PC-3 (cell line): ENCODE measurements around the gene PMFBP1. TPM values are rescaled to one million over a fixed set of nuclear protein-coding genes. Genes with fewer than 3 reads are reported as not detected.

ENCODE experiments used
- ATAC-seq: fragments of 200-7000 bp; cut with Tn5 transposase; 2 replicates; pipeline ENCODE4 v1.9.1; 2020; ENCODE audit warnings: mild to moderate bottlenecking, moderate library complexity
- BruUV-seq: library from RNA; stranded (reverse); fragments of 400-500 nt; replicated peaks from 2 replicates; lab custom pipeline; 2021; lab: Mats Ljungman, UMichigan
- CTCF ChIA-PET: fragments of 300-600 bp; sonication (Branson Sonifier 250); formaldehyde crosslinking; loops from one replicate; lab custom pipeline; 2022; ENCODE audit warnings: antibody characterized with exemption; lab: Charles Lee
- POLR2A ChIA-PET: fragments of 300-600 bp; sonication (Branson Sonifier 250); formaldehyde crosslinking; loops from one replicate; lab custom pipeline; 2022; ENCODE audit warnings: antibody characterized with exemption; ENCODE audit not compliant: unreplicated experiment; lab: Charles Lee
- DNase-seq: peaks from one replicate; pipeline ENCODE4 v3.0.0-alpha.2; 2015
- H2AFZ ChIP-seq: fragments of 300-600 bp; sonication (generic); 2 replicates; pipeline ENCODE4 v1.6.0; 2016; ENCODE audit warnings: antibody characterized with exemption, low read length
- H3F3A ChIP-seq: fragments of 300-600 bp; sonication (generic); one replicate; pipeline ENCODE4 v1.6.0; 2017; ENCODE audit warnings: antibody characterized with exemption, low read length, control low read depth, mild to moderate bottlenecking; ENCODE audit not compliant: unreplicated experiment
- H3K27ac ChIP-seq: fragments of 300-600 bp; sonication (generic); 2 replicates; pipeline ENCODE4 v1.5.1; 2016; ENCODE audit warnings: mild to moderate bottlenecking, low read length
- H3K27me3 ChIP-seq: fragments of 300-600 bp; sonication (generic); 2 replicates; pipeline ENCODE4 v1.6.1; 2016; ENCODE audit warnings: low read length, mixed read lengths
- H3K36me3 ChIP-seq: fragments of 300-600 bp; sonication (generic); 2 replicates; pipeline ENCODE4 v1.6.1; 2016; ENCODE audit warnings: low read depth, mixed run types, low read length, mixed read lengths
- H3K4me1 ChIP-seq: fragments of 300-600 bp; sonication (generic); 2 replicates; pipeline ENCODE4 v1.5.1; 2016; ENCODE audit warnings: low read length; ENCODE audit not compliant: insufficient read depth
- H3K4me2 ChIP-seq: fragments of 300-600 bp; sonication (generic); 2 replicates; pipeline ENCODE4 v1.6.0; 2016; ENCODE audit warnings: low read length
- H3K4me3 ChIP-seq: fragments of 300-600 bp; sonication (generic); 2 replicates; pipeline ENCODE4 v1.5.1; 2016; ENCODE audit warnings: mild to moderate bottlenecking, low read length, mixed read lengths
- H3K79me2 ChIP-seq: fragments of 300-600 bp; sonication (generic); 2 replicates; pipeline ENCODE4 v1.6.1; 2017; ENCODE audit warnings: low read length, mixed read lengths
- H3K9ac ChIP-seq: fragments of 300-600 bp; sonication (generic); 2 replicates; pipeline ENCODE4 v1.6.0; 2016; ENCODE audit warnings: mild to moderate bottlenecking, low read length
- H3K9me2 ChIP-seq: fragments of 300-600 bp; sonication (generic); replicated peaks from 2 replicates; pipeline ENCODE4 v1.6.1; 2016; ENCODE audit warnings: mixed run types, low read length, mixed read lengths
- H3K9me3 ChIP-seq: fragments of 300-600 bp; sonication (generic); 2 replicates; pipeline ENCODE4 v1.6.1; 2016; ENCODE audit warnings: low read length, mixed read lengths
- H4K20me1 ChIP-seq: fragments of 300-600 bp; sonication (generic); 2 replicates; pipeline ENCODE4 v1.6.1; 2016; ENCODE audit warnings: low read length, mixed read lengths
- EZH2 ChIP-seq: fragments of 300-600 bp; sonication (generic); IDR thresholded peaks from one replicate; pipeline ENCODE4 v1.6.1; 2017; ENCODE audit warnings: antibody characterized with exemption, mild to moderate bottlenecking, low read length; ENCODE audit not compliant: unreplicated experiment
- EZH2phosphoT487 ChIP-seq: fragments of 300-600 bp; sonication (generic); IDR thresholded peaks from 2 replicates; pipeline ENCODE4 v1.6.1; 2018; ENCODE audit warnings: mild to moderate bottlenecking, antibody characterized with exemption, low read length, borderline replicate concordance
- intact Hi-C: fragments of 100-400 bp; cut with micrococcal nuclease; formaldehyde crosslinking; loops from 2 replicates; pipeline ENCODE4 v1.9.0; 2023
- total RNA-seq: library from RNA; depleted of rRNA; stranded (reverse); fragments of >200 nt; gene quantifications from 2 replicates; pipeline ENCODE4 v1.2.3, GENCODE V29; 2014
- TF ChIP-seq, protein P1 (sequence below): fragments of 300-600 bp; sonication (generic); conservative IDR thresholded peaks from 2 replicates; pipeline ENCODE4 v1.5.1; 2017; ENCODE audit warnings: antibody characterized with exemption, low read depth, mild to moderate bottlenecking, low read length

The PMFBP1 gene
- total RNA-seq, 1 experiment from 2014 or later: 1.2 TPM

DNA sequence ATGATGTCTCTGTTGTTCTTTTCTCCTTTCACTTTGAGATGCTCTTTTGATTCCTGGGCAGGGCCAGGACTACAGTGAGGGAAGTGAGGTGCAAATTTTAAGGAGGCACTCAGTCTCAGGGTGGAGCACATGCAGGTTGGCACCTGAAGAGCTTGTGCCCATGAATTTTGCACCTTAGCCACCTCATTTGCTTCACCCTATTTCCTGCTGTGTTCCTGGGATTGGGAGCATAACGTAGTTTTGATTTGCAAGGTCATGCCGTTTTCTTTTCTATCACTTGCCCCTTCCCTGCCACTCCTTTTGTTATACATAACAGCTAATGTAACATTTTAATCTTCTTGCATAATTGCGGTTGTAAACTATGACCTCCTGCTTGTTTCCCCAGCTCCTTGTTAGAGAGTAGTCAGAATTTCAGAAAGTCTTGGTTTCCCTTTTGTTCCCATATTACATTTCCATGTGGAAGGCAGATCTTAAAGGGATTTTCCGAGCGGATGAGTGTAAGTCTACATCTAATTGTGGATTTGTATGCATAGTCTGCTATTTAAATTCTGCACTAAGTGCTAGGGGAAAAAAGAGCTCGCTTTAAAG lies 9.8 kb downstream of the PMFBP1 start:
- H2AFZ ChIP-seq: no peak overlapping the region
- BruUV-seq: no TSS peak
- ATAC-seq: no peak
- H3K27ac ChIP-seq: no peak overlapping the region
- intact Hi-C loops: no loop called here
- no peaks in the 10 kb centered on the region for H3K36me3 ChIP-seq
- CTCF ChIA-PET: no interaction called here
- no peaks in the 10 kb centered on the region for H3K9me2 ChIP-seq
- POLR2A ChIA-PET: interaction anchor here (0.8 kb wide), 1 partner anchor 434 kb away, joined by 4 read pairs; no protein-coding TSS in a partner anchor
- H3F3A ChIP-seq: no peaks in the 10 kb centered on the region
- H3K9ac ChIP-seq: no peak overlapping the region
- no peaks in the 10 kb centered on the region for H3K27me3 ChIP-seq
- H4K20me1 ChIP-seq: no peaks in the 10 kb centered on the region
- DNase-seq: no peak
- H3K4me2 ChIP-seq: no peak overlapping the region
- H3K4me1 ChIP-seq: no peaks in the 10 kb centered on the region
- H3K9me3 ChIP-seq: no peaks in the 10 kb centered on the region
- H3K4me3 ChIP-seq: no peak overlapping the region
- TF ChIP-seq EZH2phosphoT487 (no peak), EZH2 (no peak)
- TF ChIP-seq, protein P1, sequence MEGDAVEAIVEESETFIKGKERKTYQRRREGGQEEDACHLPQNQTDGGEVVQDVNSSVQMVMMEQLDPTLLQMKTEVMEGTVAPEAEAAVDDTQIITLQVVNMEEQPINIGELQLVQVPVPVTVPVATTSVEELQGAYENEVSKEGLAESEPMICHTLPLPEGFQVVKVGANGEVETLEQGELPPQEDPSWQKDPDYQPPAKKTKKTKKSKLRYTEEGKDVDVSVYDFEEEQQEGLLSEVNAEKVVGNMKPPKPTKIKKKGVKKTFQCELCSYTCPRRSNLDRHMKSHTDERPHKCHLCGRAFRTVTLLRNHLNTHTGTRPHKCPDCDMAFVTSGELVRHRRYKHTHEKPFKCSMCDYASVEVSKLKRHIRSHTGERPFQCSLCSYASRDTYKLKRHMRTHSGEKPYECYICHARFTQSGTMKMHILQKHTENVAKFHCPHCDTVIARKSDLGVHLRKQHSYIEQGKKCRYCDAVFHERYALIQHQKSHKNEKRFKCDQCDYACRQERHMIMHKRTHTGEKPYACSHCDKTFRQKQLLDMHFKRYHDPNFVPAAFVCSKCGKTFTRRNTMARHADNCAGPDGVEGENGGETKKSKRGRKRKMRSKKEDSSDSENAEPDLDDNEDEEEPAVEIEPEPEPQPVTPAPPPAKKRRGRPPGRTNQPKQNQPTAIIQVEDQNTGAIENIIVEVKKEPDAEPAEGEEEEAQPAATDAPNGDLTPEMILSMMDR: no peak
- no peaks in the 10 kb centered on the region for H3K79me2 ChIP-seq

DNA sequence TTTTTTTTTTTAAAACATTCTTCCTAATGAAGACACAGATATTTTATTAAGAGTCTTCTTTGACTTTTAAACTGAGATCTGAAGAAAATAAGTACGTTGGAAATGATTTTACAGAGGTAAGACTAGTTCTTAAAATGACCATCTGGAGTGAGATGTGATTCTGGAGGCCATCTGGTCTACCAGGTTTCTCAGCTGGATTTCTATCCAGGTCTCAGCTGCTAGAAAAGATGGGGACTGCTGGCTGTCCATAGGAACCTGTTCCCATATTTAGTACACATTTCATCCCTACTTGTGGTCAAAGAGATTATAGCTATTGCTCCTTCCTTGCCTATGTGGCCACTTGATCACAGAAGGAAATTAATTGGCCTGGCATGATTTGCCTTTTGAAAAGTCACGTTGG lies 12.2 kb downstream of the PMFBP1 start:
- ChIA-PET POLR2A (no interaction called here), CTCF (no interaction called here)
- no peaks in the 10 kb centered on the region for H3K9me3 ChIP-seq
- no TSS peak for BruUV-seq
- intact Hi-C loops: no loop called here
- H3K79me2 ChIP-seq: no peaks in the 10 kb centered on the region
- H2AFZ ChIP-seq: no peak overlapping the region
- H3K9me2 ChIP-seq: no peaks in the 10 kb centered on the region
- H4K20me1 ChIP-seq: no peaks in the 10 kb centered on the region
- no peaks in the 10 kb centered on the region for H3K27me3 ChIP-seq
- no peaks in the 10 kb centered on the region for H3K4me1 ChIP-seq
- DNase-seq (no peak), ATAC-seq (no peak)
- no peak for TF ChIP-seq EZH2phosphoT487
- TF ChIP-seq, protein P1: no peak
- no peak for TF ChIP-seq EZH2
- H3K9ac ChIP-seq: no peak overlapping the region
- no peaks in the 10 kb centered on the region for H3F3A ChIP-seq
- H3K36me3 ChIP-seq: no peaks in the 10 kb centered on the region
- no peak overlapping the region for H3K4me2 ChIP-seq
- H3K4me3 ChIP-seq: no peak overlapping the region
- H3K27ac ChIP-seq: no peak overlapping the region

DNA sequence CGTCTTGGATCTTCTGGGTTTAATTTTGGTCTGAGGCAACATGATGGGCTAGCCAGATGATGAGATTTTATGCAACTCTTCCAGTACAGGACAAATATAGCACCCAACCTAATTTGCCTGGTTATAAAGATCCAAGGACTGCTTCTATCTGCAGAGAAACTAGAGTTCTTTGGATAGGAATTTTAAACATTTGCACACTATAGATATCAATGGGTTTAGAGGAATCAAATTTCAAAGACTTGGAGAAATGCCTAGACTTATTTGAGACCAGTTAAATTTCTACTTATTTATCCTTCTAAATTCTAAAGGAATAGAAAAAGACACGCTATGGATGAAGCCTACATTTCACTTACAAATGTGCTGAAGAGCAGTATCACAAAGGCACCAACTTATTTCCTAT lies 12.6 kb downstream of the PMFBP1 start:
- intact Hi-C loops: no loop called here
- H3K9ac ChIP-seq: no peak overlapping the region
- no peaks in the 10 kb centered on the region for H4K20me1 ChIP-seq
- H3K4me3 ChIP-seq: no peak overlapping the region
- POLR2A ChIA-PET: no interaction called here
- H3K79me2 ChIP-seq: no peaks in the 10 kb centered on the region
- no peaks in the 10 kb centered on the region for H3K27me3 ChIP-seq
- H3K9me3 ChIP-seq: no peaks in the 10 kb centered on the region
- CTCF ChIA-PET: no interaction called here
- no peaks in the 10 kb centered on the region for H3K9me2 ChIP-seq
- no peak for ATAC-seq
- no peaks in the 10 kb centered on the region for H3F3A ChIP-seq
- H3K4me1 ChIP-seq: no peaks in the 10 kb centered on the region
- DNase-seq: no peak
- no peak overlapping the region for H3K4me2 ChIP-seq
- H3K36me3 ChIP-seq: no peaks in the 10 kb centered on the region
- H3K27ac ChIP-seq: no peak overlapping the region
- no peak overlapping the region for H2AFZ ChIP-seq
- no TSS peak for BruUV-seq
- TF ChIP-seq, protein P1: no peak
- TF ChIP-seq EZH2phosphoT487 (no peak), EZH2 (no peak)
